HG03469 (cell line): Measurements from ENCODE around the gene SBNO2.

ENCODE experiments used
- ATAC-seq: cut with Tn5 transposase; IDR thresholded peaks from one replicate; pipeline ENCODE4 v1.9.1; 2021; ENCODE audit warnings: mild to moderate bottlenecking, moderate library complexity, moderate number of reproducible peaks; ENCODE audit not compliant: unreplicated experiment

The SBNO2 gene, protein sequence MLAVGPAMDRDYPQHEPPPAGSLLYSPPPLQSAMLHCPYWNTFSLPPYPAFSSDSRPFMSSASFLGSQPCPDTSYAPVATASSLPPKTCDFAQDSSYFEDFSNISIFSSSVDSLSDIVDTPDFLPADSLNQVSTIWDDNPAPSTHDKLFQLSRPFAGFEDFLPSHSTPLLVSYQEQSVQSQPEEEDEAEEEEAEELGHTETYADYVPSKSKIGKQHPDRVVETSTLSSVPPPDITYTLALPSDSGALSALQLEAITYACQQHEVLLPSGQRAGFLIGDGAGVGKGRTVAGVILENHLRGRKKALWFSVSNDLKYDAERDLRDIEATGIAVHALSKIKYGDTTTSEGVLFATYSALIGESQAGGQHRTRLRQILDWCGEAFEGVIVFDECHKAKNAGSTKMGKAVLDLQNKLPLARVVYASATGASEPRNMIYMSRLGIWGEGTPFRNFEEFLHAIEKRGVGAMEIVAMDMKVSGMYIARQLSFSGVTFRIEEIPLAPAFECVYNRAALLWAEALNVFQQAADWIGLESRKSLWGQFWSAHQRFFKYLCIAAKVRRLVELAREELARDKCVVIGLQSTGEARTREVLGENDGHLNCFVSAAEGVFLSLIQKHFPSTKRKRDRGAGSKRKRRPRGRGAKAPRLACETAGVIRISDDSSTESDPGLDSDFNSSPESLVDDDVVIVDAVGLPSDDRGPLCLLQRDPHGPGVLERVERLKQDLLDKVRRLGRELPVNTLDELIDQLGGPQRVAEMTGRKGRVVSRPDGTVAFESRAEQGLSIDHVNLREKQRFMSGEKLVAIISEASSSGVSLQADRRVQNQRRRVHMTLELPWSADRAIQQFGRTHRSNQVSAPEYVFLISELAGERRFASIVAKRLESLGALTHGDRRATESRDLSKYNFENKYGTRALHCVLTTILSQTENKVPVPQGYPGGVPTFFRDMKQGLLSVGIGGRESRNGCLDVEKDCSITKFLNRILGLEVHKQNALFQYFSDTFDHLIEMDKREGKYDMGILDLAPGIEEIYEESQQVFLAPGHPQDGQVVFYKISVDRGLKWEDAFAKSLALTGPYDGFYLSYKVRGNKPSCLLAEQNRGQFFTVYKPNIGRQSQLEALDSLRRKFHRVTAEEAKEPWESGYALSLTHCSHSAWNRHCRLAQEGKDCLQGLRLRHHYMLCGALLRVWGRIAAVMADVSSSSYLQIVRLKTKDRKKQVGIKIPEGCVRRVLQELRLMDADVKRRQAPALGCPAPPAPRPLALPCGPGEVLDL (N-terminal part only)

DNA sequence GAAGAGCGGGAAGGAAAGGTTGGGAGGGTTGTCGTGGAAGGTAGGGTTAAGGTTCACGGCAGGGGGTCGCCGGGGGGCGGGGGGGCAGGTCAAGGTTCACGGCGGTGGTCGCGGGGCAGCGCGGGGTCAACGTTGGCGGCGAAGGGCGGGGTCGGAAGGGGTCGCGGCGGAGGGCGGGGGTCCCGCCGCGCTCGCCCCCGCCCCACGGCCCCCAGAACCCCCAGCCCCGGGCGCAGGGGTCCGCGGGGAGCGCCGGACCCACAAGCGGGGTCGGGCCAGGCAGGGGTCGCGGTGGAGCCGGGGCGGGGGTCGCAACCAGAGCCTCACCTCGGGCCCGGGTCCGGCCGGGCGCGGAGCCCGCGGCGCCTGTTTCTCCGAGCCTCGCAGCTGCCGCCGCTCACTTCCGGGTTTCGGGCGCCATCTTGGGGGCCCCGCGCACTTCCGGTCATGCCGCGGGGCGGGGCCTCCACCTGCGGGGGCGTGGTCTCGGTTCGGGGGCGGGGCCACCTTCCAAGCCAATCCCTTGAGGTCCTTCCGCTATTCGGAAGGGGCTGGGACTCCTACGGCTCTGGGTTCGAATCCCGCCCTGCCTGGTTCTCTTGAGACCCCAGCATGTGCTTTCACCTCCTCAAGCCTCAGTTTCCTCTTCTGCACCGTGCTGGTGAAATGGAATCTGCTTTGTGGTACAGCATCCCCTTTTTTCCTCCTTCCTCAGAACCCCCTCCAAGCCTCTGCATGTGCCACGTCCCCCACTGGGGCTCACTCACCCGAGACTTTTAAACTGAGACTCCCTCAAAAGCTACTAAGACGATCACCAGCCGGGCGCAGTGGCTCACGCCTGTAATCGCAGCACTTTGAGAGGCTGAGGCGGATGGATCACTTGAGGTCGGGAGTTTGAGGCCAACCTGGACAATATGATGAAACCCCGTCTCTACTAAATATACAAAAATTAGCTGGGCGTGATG is at the start of gene SBNO2:
TSS of gene SBNO2 (minus strand) at position 424 of the 965 bp plus-strand sequence. CDS start 19,992 bp downstream, outside the sequence.
- no peak for ATAC-seq

DNA sequence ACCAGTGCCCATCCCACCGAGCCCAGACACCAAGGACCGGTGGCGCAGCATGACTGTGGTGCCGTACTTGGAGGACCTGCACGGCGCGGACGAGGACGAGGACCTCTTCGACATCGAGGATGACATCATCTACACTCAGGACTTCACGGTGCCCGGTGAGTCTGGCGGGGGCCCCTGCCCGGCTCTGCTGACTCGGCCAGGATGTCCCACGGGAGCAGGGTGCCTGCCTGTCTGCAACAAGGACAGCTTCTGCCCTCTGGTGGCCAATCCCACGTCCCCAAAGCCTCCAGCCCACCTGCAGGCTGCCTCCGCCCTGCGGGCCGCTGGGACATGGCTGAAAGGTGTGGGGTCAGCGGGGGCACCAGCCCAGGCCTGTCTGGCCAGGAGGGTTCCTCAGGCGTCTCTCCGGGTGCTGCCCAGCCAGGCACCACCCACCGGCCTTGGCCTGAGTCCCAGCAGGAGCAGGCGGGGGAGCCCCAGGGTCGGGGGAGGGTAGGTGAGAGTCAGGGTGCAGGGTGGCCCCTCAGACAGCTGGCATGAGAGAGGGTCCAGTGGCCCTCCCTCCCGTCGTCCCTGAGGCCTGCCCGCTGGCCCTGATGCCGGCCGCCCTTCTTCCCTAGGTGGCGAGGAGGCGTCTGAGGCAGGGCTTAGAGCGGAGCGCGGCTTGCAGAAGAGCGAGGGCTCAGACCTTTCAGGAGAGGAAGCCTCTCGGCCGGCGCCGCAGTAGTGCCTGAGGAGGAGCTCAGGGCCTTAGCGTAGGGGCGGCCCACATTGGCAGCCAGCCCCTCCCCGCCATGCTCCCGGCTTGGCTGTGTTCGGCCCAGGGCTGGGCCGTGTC is 49.2 kb upstream of the SBNO2 start:
- no peak for ATAC-seq

DNA sequence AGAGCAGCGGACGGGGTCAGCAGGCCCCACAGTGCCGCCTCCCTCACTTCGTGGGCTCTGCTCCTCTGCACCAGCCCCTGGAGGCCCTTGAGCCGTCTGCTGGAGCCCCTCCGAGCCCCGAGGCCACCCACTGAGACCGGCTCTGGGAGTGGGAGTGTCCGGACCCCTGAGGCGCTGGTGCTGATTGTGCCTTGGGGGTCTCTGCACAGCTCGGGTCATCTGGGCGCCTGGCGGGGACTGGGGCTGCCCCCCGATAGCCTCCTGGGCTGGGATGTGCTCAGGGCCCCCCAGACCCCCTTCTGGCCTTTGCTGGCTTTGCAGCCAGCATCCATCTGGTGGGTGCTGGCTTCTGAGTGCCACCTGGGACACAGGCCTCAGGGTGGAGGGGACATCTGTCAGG is 48.3 kb upstream of the SBNO2 start:
- no peak for ATAC-seq

DNA sequence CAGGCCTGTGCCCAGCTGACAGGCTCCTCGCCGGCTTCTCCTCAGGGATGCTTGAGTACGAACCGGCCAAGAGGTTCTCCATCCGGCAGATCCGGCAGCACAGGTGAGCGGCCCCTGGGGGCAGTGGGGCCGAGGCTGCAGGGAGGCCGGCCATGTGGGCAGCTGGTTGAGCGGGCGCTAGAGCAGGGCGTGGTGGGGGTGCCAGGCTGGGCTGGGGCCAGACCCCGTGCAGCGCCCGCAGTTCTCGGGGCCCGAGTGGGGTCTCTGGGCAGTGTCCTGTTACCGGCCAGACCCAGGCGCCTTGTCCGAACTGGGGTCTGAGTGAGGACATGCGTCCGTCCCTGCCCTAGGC is 47.8 kb upstream of the SBNO2 start:
- no peak for ATAC-seq

DNA sequence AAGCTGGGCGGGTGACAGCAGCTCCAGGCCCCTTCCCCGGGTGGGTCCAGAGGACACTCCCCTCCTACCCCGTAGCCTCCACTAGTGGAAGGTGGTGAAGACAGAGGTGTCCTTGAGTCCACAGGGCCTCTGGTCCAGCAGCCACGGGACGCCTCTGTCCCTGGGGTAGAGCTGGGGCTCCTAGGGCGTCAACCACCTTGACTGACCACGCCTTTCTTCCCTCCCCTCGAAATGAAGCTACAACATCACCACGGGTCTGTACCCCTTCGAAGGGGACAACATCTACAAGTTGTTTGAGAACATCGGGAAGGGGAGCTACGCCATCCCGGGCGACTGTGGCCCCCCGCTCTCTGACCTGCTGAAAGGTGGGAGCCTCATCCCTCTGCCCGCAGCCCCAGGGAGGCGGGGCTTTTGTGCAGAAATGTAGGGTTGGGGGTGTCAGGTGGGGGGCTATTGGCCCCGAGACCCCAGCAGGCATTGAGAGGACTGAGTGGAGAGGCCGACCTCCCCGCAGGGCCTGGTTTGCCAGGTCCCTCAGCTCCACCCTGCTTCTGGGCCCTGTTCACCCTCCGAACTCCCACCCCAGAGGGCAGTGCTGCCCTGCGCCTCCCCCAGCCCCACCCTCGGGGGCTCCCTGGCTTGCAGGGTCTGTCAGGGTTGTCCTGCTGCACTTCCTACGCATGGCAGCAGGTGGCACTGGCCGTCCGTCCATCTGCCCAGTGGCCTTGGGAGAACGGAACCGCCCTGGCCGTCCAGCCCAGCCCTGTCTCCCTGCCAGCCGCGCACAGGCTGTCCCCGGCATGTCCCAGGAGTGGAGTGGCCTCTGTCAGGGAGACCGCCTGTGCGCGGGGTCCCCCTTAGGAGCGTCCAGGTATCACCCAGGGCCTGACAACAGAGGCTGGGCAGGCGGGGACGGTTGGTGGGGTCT is 47.2 kb upstream of the SBNO2 start:
- no peak for ATAC-seq

DNA sequence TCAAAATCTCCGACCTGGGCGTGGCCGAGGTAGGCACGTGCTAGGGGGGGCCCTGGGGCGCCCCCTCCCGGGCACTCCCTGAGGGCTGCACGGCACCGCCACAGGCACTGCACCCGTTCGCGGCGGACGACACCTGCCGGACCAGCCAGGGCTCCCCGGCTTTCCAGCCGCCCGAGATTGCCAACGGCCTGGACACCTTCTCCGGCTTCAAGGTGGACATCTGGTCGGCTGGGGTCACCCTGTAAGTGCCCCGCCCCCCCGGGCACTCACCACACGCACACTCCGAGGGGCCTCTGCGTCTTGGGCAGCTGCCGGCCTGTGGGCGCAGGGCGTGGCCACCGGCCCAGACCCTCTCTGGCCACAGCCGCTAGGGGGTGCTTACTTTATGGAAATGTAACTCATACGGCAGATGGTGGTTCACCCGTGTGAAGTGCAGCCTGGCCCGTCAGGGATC is 46.4 kb upstream of the SBNO2 start:
- no peak for ATAC-seq

DNA sequence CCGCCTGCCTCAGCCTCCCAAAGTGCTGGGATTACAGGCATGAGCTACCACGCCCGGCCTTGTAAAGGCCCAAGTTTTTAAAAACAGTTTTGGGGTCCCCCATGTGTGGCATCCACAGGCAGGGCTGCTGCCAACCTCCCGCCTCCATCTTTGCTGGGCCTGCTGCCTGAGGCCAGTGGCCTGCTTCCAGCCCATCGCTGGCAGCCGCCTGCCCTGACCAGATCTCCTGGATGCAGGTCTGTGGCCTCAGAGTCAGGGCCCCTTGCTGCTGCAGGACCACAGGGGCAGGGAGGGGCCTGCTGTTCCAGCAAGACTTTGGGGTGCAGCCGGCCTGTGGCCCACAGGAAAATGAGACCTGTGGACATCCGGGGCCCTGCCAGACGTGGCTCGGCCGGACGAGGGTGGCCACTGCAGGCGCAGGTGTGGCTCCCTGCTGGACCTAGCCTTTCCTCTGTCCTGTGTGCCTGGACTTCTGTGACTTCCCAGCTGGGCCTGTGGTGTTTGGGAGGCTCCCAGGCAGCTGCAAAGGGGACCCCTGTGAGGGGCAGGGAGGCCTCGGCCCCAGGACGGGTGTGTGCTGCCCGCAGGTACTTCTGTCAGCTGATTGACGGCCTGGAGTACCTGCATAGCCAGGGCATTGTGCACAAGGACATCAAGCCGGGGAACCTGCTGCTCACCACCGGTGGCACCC is 45.9 kb upstream of the SBNO2 start:
- no peak for ATAC-seq

DNA sequence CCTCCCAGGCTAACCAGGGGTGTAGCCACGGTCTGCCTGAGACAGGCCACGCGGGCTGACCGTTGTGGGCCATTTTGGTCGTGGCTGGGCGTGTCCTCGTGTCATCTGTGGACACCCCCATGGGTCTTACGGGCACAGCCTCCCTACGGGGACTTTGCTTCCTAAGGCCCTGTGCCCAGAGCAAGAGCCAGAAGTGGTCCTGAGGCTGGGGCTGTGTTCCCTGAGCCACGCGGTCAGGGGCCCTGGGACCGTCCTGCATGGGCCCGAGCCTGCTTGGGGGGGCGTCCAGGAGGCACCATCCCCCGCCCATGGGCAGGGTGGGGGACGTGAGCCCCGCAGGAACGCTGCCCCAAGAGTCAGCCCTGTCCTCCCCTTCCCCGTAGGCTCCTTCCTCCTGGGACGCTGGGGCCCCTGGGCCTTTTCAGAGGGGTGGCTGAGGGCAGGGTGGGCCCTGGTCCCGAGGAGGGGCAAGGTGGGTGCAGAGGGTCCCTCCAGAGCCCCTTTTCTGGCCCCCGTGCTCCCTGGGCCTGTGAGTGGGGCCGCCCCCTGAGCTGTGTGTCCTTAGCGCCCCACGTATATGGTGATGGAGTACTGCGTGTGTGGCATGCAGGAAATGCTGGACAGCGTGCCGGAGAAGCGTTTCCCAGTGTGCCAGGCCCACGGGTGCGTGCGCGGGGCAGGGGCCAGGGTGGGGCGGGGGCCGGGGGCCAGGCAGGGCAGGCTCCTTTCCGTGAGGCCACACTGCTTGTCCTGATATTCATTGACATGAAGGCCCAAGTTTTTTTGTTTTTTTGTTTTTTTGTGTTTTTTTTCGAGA is 44.9 kb upstream of the SBNO2 start:
- ATAC-seq: no peak

DNA sequence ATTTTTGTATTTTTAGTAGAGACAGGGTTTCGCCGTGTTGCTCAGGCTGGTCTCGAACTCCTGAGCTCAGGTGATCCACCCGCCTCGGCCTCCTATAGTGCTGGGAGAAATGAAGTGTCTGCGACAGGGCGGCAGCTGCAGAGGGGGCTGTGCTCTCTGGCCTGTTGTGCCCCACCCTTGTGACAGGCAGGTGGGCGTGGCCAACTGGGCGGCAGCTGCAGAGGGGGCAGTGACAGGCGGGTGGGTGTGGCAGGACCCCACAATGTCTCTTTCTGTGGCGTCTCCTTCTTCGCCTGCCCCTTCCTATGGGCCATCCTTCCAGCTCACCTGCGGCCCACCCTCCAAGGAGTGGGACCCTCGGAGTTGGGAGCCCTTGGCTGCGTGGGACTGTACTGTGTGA is 43.3 kb upstream of the SBNO2 start:
- ATAC-seq: no peak

DNA sequence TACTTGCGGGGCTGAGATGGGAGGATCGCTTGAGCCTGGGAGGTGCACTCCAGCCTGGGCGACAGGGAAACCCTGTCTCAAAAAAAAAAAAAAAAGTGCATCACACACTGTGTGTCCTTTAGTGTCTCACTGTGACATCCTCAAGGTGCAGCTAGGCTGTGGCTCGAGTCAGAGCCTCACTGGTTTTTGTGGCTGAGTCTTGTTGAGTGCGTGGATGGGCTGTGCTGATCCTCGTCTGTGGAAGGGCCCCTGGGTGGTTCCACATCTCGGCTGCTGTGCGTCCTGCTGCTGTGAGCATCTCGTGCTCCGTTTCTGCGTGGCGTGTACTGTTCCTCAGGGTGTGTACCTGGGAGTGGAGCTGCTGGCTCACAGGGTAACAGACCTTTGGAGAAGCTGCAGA is 42.7 kb upstream of the SBNO2 start:
- ATAC-seq: no peak

DNA sequence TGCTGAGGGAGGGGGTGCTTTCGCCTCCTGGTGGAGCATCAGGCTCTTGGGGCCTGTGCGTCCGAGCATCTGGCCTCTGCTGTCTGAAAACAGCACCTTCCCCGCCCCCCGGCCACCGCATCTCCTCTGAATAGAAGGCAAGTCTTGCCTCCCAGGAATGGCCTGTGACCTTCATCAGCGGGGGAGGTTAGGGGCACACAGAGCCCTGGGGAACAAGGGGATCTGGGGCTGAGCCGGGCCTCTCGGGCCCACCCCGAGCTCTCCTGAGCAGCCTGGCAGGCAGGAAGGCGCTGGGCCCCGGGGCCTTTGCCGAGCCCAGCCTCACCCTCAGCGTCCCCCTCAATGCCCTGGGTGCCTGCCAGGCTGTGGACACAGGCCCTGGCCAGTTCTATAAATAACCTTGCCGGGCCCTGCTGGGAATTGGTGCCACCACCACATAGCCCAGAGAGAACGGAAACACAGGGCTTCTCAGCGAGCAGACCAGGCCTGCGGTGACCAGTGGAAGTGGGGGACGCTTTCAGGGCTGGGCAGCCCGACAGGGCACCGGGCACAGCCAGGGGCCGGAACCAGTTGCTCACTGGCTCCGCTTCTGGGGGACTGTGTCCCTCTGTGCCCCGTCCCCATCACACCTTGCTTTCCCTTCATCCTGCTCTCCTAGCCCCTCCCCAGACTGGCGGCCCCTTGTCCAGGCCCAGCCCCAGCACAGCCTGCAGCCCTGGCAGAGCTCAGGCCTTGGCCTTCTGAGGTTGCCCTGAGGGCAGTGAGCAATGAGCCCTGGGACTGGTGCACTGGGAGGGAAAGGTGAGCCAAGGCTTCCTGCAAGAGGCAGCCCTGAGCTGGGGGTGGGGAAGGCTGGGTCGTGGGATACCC is 41.0 kb upstream of the SBNO2 start:
- ATAC-seq: no peak

DNA sequence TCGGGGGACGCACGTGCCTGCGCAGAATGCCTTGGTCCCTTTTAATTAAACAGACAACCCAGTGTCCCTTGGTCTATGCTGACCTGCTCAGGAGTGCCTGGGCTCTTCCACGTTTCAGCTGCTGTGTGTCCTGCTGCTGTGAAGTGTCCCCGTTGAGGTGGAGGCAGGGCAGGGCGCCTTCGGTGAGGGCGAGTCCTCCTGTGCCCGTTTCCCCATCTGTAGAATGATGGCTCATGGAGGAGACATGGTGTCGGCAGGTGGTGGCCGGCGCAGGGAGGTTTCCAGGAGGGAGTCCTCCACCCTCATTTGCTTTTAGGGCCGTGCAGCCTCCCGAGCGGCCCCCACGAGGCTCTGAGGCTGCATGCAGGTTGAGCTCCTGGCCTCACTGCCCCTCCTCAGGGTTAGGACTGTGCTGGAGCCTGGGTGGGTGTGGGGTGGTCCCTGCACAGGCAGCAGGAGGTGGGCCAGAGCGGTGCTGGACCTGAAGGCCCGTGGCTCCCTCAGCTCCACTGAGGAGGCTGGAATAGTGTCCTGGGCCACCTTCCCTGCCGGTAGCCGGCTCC is 40.3 kb upstream of the SBNO2 start:
- ATAC-seq: no peak

DNA sequence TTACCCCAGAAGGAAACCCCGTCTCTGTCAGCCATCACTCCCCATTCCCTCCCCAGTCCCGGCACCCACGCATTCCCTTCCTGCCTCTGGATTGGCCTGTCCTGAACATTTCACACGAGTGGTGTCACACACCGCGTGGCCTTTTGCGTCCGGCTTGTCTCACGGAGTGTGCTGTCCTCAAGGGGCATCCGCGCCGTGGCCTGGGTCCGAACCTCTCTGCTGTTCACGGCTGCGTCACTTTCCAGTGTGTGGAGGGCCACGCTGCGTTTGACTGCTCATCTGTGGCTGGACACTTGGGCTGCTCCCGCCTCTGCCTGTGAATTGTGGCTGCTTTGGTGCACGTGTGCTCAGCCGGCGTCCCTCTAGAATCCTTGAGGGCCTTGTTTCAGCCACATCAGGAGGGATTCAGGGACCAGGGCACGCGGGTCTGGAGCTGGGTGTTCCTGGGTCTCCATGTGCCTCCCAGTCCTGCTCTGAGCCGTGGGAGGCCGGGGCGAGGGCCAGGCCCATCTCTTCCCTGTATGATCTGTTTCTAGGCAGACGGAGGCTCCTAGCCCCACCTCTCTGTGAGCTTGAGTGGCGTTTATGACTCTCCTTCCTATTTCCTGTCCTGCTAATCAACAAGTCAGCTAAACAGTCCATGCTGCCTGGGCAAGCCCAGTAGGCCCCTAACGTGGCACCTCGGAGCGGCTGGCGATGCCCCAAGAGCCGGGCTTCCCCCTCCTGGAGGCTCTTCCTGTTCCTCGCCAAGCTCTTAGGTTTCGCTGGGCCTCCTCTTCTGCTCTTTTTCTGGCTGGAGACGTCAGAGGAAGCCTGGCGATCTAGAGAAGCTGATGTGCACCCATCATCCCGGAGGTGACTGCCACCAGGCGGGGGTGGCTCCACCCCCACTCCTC is 39.6 kb upstream of the SBNO2 start:
- no peak for ATAC-seq

DNA sequence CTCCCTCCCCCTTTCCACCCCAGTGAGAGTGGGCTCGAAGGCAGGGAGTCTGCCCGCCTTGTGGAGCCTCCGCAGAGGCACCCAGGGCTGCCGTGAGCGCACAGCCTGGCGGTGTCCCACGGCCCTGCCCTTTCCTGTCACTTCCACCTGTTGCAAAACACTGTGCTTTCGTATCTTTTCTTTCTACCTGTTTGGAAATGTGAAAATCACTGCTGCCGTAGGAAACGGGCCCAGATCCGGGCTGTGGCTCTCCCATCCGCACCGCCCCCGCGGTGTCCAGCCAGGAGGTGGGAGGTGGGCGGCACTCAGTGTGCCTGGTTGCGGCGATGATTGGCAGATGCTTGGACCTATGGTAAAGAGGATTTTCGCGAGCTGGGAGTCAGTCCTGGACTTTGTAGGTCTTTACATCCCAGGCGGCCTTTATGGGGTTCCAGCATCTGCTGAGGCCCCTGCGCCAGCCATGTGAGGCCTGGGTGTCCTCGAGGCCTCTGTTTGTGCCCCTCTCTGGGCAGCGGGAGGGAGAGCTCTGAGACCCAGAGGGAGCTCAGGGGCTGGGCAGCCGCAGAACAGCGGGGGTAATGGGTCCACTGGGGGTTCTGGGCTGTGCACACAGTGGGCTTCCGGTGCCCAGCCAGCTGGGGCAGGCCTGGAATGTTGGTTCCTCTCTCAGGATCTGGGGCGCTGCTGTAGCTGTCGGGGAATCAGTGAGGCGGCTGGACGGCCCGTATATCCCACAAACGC is 37.6 kb upstream of the SBNO2 start:
- no peak for ATAC-seq
